Mesendoderm (in vitro differentiated cells): ENCODE results near the gene FLCN.
A peak's percentile ranks its signal among the peaks of the same experiment; 100 is the strongest.

Experiments
- DNase-seq: peaks from one replicate; pipeline ENCODE4 v3.0.0; 2013
- H2AK5ac ChIP-seq: 2 replicates; pipeline ENCODE4 v1.6.1; 2013; ENCODE audit warnings: low read length, inconsistent platforms
- H2BK120ac ChIP-seq: 2 replicates; pipeline ENCODE4 v1.6.1; 2013; ENCODE audit warnings: low read depth, mild to moderate bottlenecking, low read length, moderate library complexity, mixed read lengths
- H2BK15ac ChIP-seq: replicated peaks from 2 replicates; pipeline ENCODE4 v1.6.1; 2013; ENCODE audit warnings: low read depth, mild to moderate bottlenecking, moderate library complexity
- H2BK5ac ChIP-seq: 2 replicates; pipeline ENCODE4 v1.6.1; 2013; ENCODE audit warnings: low read length, inconsistent platforms
- H3K18ac ChIP-seq: 2 replicates; pipeline ENCODE4 v1.6.1; 2013; ENCODE audit warnings: mild to moderate bottlenecking, low read length, mixed read lengths
- H3K23ac ChIP-seq: one replicate; pipeline ENCODE4 v1.6.1; 2013; ENCODE audit warnings: low read length
- H3K27ac ChIP-seq: 2 replicates; pipeline ENCODE4 v1.5.1; 2013; ENCODE audit warnings: low read depth, mild to moderate bottlenecking, inconsistent platforms, low read length, moderate library complexity
- H3K27me3 ChIP-seq: 2 replicates; pipeline ENCODE4 v1.6.1; 2013; ENCODE audit warnings: low read length, control low read depth, mild to moderate bottlenecking, inconsistent platforms; ENCODE audit not compliant: insufficient read depth, poor library complexity
- H3K36me3 ChIP-seq: 2 replicates; pipeline ENCODE4 v1.6.1; 2013; ENCODE audit warnings: low read length, inconsistent platforms; ENCODE audit not compliant: control insufficient read depth, insufficient read depth
- H3K4ac ChIP-seq: one replicate; pipeline ENCODE4 v1.6.1; 2013; ENCODE audit warnings: low read depth, mild to moderate bottlenecking, low read length, moderate library complexity
- H3K4me1 ChIP-seq: 2 replicates; pipeline ENCODE4 v1.6.1; 2013; ENCODE audit warnings: low read depth, low read length, inconsistent platforms; ENCODE audit not compliant: control insufficient read depth
- H3K4me2 ChIP-seq: 2 replicates; pipeline ENCODE4 v1.6.1; 2013; ENCODE audit warnings: low read length
- H3K4me3 ChIP-seq: 2 replicates; pipeline ENCODE4 v1.5.1; 2013; ENCODE audit warnings: mild to moderate bottlenecking, low read length
- H3K56ac ChIP-seq: one replicate; pipeline ENCODE4 v1.6.1; 2013; ENCODE audit warnings: low read length
- H3K79me1 ChIP-seq: 2 replicates; pipeline ENCODE4 v1.6.1; 2013; ENCODE audit warnings: low read length, inconsistent platforms
- H3K79me2 ChIP-seq: 2 replicates; pipeline ENCODE4 v1.6.1; 2013; ENCODE audit warnings: mild to moderate bottlenecking, low read length; ENCODE audit not compliant: control insufficient read depth, insufficient read depth
- H3K9ac ChIP-seq: 2 replicates; pipeline ENCODE4 v1.6.1; 2013; ENCODE audit warnings: low read length, inconsistent platforms
- H4K5ac ChIP-seq: one replicate; pipeline ENCODE4 v1.6.1; 2013; ENCODE audit warnings: low read length
- H4K8ac ChIP-seq: one replicate; pipeline ENCODE4 v1.6.1; 2013; ENCODE audit warnings: low read depth, mild to moderate bottlenecking, control low read depth, low read length, moderate library complexity
- WGBS: extraction: QIAGEN DNeasy Blood & Tissue Kit; methylation state at CpG from one replicate; pipeline ENCODE4 v1.1.7; 2013; ENCODE audit warnings: low lambda C conversion rate, missing lambda C conversion rate; ENCODE audit not compliant: insufficient coverage; ENCODE audit errors: extremely low coverage; 5-methylcytosine and 5-hydroxymethylcytosine counted together

Gene FLCN

DNA sequence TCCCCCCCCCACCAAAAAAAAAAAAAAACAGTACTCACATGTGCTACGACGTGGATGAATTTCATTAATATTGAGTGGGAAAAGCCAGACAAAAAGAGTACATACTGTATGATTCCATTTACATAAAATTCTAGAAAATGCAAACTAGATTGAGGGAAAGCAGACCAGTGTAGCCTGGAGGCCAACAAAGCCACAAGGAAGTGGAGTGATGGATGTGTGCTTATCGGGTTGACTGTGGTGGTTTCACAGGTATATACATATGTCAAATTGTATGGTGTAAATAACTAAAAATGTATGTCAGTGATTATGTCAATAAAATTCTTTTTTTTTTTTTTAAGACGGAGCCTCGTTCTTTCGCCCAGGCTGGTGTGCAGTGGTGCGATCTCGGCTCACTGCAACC is 29.0 kb downstream of the FLCN start:
- Histone ChIP-seq H4K8ac (no peak overlapping the region), H3K79me2 (no peaks in the 10 kb centered on the region), H3K4me2 (no peak overlapping the region), H3K4me3 (no peak overlapping the region), H2BK120ac (no peak overlapping the region), H3K27ac (no peak overlapping the region), H3K18ac (no peak overlapping the region), H3K36me3 (no peaks in the 10 kb centered on the region), H3K9ac (no peak overlapping the region), H4K5ac (no peak overlapping the region), H3K56ac (no peak overlapping the region), H2BK5ac (no peak overlapping the region), H2AK5ac (no peak overlapping the region), H3K79me1 (no peaks in the 10 kb centered on the region), H3K27me3 (no peaks in the 10 kb centered on the region), H2BK15ac (no peak overlapping the region), H3K4me1 (no peaks in the 10 kb centered on the region), H3K23ac (no peak overlapping the region), H3K4ac (no peak overlapping the region)
- no peak for DNase-seq
- no CpG with 5 or more reads among the region's 8 CpGs for WGBS

DNA sequence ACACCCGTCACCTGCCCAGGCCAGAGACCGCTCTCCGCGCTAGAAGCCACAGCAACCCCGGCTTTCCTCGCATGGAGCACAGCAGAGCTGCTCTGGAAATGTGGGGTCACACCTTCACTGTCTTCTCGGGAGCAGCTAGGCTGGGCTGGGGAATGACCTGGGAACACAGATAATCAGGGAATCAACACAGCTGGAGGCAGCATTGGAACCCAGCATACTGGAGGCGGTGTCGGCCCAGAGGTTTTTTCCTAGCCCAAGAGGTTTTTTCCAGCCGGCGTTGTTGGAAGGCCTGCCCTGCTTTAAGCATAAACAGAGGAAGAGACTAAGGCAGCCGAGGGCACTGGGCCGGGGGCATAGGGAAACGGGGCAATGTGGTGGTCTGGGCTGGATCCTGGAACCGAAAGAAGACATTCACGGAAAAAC is 30.0 kb downstream of the FLCN start:
- Histone ChIP-seq H3K27me3 (no peaks in the 10 kb centered on the region), H2BK5ac (no peak overlapping the region), H3K18ac (no peak overlapping the region), H3K4me3 (no peak overlapping the region), H3K27ac (no peak overlapping the region), H3K4ac (no peak overlapping the region), H4K5ac (no peak overlapping the region), H3K9ac (no peak overlapping the region), H3K79me2 (no peaks in the 10 kb centered on the region), H2BK120ac (no peak overlapping the region), H3K36me3 (no peaks in the 10 kb centered on the region), H4K8ac (no peak overlapping the region), H3K4me2 (no peak overlapping the region), H2BK15ac (no peak overlapping the region), H3K56ac (no peak overlapping the region), H2AK5ac (no peak overlapping the region), H3K79me1 (no peaks in the 10 kb centered on the region), H3K4me1 (no peaks in the 10 kb centered on the region), H3K23ac (no peak overlapping the region)
- DNase-seq = peak; percentile 22
- no CpG with 5 or more reads among the region's 16 CpGs for WGBS

DNA sequence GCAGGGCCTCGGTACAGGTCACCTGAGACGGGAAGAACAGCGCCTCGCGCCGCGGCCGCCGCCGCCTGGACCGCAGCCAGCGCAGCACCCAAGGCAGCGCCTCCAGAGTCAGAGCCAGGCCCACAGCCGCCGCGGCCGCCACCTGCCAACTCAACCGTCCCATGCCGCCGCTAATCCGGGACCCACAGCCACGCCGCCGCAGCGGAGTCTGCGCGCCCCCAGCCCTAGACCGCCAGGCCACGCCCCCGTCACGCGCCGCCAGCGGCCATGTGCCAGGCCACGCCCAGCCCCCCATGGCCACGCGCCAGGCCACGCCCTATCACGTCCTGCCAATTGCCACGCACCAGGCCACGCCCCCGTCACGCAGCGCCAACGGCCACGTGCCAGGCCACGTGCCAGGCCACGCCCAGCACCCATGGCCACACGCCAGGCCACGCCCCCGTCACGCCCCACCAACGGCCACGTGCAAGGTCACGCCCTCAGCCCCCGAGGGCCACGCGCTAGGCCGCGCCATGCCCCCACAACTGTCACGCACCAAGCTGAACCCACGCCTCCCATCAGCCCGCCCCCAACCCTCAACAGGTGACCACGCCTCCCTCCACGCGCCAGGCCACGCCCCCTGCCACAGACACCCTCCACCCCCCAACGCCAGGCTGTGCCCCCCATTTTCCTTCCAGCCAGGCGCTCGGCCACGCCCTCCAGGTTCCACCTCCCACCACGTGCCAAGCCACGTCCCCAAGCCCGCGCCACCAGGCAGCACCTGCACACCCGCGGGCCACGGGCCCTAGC is 30.6 kb downstream of the FLCN start, which contains the start of gene PLD6:
TSS of gene PLD6 (minus strand) at position 210 of the 789 bp plus-strand sequence. CDS start at position 163, 47 bp downstream.
- Histone ChIP-seq H2BK120ac (no peak within 1 kb of the TSS), H3K27ac (no peak within 1 kb of the TSS), H3K4me1 (no peaks in the 10 kb centered on the region), H3K79me1 (no peaks in the 10 kb centered on the region), H2BK5ac (no peak within 1 kb of the TSS), H3K27me3 (no peaks in the 10 kb centered on the region), H4K8ac (no peak within 1 kb of the TSS), H3K79me2 (no peaks in the 10 kb centered on the region), H4K5ac (no peak within 1 kb of the TSS), H2BK15ac (no peak within 1 kb of the TSS), H3K4ac (no peak within 1 kb of the TSS), H3K9ac (no peak within 1 kb of the TSS), H3K36me3 (no peaks in the 10 kb centered on the region), H3K18ac (no peak within 1 kb of the TSS), H3K23ac (no peak within 1 kb of the TSS), H2AK5ac (no peak within 1 kb of the TSS), H3K4me3 (no peak within 1 kb of the TSS), H3K4me2 (no peak within 1 kb of the TSS), H3K56ac (no peak within 1 kb of the TSS)
- no CpG with 5 or more reads among the region's 78 CpGs for WGBS
- DNase-seq = no peak

DNA sequence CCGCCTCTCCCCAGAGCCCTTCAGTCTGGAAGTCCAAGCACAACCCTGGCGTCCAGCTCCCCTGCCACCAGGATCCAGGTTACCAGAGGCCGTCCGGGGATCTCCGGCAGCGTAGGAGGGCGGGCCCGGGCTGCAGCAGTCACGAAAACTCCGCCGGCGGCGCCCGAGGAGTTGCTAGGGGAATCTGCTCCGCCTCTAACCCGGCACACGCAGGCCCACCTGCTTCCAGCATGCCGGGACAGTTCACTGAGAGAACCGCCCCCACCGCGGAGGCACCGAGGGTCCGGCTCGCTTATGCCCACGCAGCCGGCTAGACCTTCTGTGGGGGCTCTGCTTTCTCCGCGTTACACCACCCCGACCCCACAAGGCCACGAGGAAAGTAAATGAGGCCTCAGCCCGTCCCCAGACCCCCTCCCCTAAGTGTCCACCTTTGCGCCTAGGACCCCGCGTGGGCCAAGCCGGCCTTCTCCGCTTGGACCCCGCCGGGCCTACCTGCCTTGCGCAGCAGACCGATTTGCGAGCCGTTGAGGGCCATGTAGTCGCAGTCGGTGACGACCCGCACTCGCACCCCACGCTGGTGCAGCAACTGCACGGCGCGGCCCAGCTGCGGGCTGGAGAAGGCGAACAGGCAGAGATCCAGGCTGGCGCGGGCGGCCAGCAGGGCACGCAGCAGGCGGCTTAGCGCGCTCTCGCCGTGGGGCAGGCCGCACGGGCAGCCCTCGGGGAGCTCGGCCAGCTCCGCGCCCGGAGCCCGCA is 31.4 kb downstream of the FLCN start:
- no peak overlapping the region for H3K18ac ChIP-seq
- no peak overlapping the region for H3K4me3 ChIP-seq
- no peak overlapping the region for H2BK5ac ChIP-seq
- H3K79me1 ChIP-seq = no peaks in the 10 kb centered on the region
- no peaks in the 10 kb centered on the region for H3K79me2 ChIP-seq
- WGBS = no CpG with 5 or more reads among the region's 70 CpGs
- H4K5ac ChIP-seq = no peak overlapping the region
- H3K27ac ChIP-seq = no peak overlapping the region
- no peak overlapping the region for H2BK15ac ChIP-seq
- H3K56ac ChIP-seq = no peak overlapping the region
- no peak overlapping the region for H3K4me2 ChIP-seq
- no peak for DNase-seq
- H3K23ac ChIP-seq = no peak overlapping the region
- H3K36me3 ChIP-seq = no peaks in the 10 kb centered on the region
- no peaks in the 10 kb centered on the region for H3K27me3 ChIP-seq
- no peaks in the 10 kb centered on the region for H3K4me1 ChIP-seq
- H3K9ac ChIP-seq = no peak overlapping the region
- no peak overlapping the region for H2AK5ac ChIP-seq
- H3K4ac ChIP-seq = no peak overlapping the region
- H4K8ac ChIP-seq = no peak overlapping the region
- H2BK120ac ChIP-seq = no peak overlapping the region

DNA sequence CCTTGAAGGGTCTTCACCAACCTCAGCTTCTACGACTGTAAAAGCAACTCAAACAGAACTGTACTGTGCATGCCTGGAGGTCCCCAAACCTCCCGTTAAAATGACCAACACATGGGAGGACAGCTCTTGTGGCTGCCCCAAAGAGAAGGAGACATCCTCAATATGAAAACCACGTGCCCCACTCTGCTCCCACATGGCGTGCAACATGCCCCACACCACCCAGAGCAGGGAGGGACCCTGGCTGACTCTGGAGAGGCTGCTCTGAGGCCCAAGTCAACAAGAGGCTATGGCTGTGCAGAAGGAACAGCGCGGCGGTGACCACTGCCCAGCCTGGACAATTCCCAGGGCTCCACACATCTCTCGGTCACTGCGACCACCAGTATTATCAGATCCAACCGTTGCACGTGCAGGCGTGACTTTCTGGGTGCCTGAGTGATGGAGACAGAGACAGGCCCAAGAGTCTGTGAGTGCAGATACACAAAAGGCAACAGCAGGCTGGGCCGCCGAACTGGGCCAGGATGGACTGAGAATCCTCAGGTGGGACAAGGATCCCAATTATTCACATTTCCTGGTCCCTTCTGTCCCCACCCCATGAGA is 32.2 kb downstream of the FLCN start:
- Histone ChIP-seq H3K36me3 (no peaks in the 10 kb centered on the region), H3K4me2 (no peak overlapping the region), H3K79me2 (no peaks in the 10 kb centered on the region), H2BK5ac (no peak overlapping the region), H3K23ac (no peak overlapping the region), H3K9ac (no peak overlapping the region), H3K18ac (no peak overlapping the region), H3K4me1 (no peaks in the 10 kb centered on the region), H2BK15ac (no peak overlapping the region), H4K8ac (no peak overlapping the region), H3K27ac (no peak overlapping the region), H3K4ac (no peak overlapping the region), H3K4me3 (no peak overlapping the region), H2BK120ac (no peak overlapping the region), H3K56ac (no peak overlapping the region), H3K79me1 (no peaks in the 10 kb centered on the region), H2AK5ac (no peak overlapping the region), H4K5ac (no peak overlapping the region), H3K27me3 (no peaks in the 10 kb centered on the region)
- no CpG with 5 or more reads among the region's 14 CpGs for WGBS
- DNase-seq = no peak
